Kidney epithelial cell (primary cell): Measurements from ENCODE around the gene CPN2. TPM values are rescaled to one million over a fixed set of nuclear protein-coding genes. Genes with fewer than 3 reads are reported as not detected.

Experiments used
- DNase-seq: peaks from one replicate; pipeline ENCODE4 v3.0.0-alpha.2; 2010; ENCODE audit warnings: low read depth
- H3K27me3 ChIP-seq: 2 replicates; pipeline ENCODE4 v1.6.0; 2011; ENCODE audit warnings: low read length; ENCODE audit not compliant: control insufficient read depth, insufficient read depth
- H3K36me3 ChIP-seq: 2 replicates; pipeline ENCODE4 v1.5.1; 2011; ENCODE audit warnings: low read length; ENCODE audit not compliant: control insufficient read depth, insufficient read depth
- H3K4me3 ChIP-seq: 2 replicates; pipeline ENCODE4 v1.5.1; 2011; ENCODE audit warnings: low read depth, mild to moderate bottlenecking, control low read depth, low read length
- CTCF ChIP-seq: IDR thresholded peaks from 2 replicates; pipeline ENCODE4 v1.5.1; 2011; ENCODE audit warnings: mild to moderate bottlenecking, moderate library complexity, low read length, control low read depth, inconsistent platforms; ENCODE audit not compliant: insufficient read depth, poor library complexity, severe bottlenecking
- total RNA-seq: library from RNA; depleted of rRNA; stranded (reverse); fragments of >200 nt; gene quantifications from 2 replicates; pipeline ENCODE4 v1.2.3, GENCODE V29; 2015

CPN2 gene
- total RNA-seq, 1 donor from 2014 or later, result not detected

GRCh38 chr3:194312743-194313281, 38.3 kb downstream of the CPN2 start:
- no peak overlapping the region for H3K4me3 ChIP-seq
- H3K27me3 ChIP-seq, result no peaks in the 10 kb centered on the region
- DNase-seq, result no peak
- no peaks in the 10 kb centered on the region for H3K36me3 ChIP-seq
- no peak for TF ChIP-seq CTCF

DNA sequence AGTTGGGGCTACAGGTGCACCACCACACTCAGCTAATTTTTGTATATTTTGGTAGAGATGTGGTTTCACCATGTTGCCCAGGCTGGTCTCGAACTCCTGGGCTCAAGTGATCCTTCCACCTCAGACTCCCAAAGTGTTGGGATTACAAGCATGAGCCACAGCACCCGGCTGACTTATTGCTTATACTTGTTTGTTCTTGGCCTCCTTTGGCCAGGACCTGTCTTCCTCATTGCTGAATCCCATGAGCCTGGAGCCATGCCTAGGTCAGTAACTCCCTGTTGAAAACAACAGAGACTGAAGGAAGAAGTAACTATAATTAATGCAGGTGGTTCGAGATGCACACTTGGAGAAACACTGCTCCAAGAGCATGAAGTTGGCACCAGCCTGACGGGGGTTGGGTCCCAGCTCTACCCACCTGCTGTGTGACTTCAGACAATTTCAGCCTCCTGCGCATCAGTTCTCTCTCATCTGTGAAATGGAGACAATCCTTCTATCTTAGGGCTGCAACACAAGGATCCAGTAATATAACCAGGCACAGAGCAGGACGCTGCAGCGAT, 38.9 kb downstream of the CPN2 start:
- DNase-seq, result no peak
- no peak for TF ChIP-seq CTCF
- H3K27me3 ChIP-seq, result no peaks in the 10 kb centered on the region

DNA sequence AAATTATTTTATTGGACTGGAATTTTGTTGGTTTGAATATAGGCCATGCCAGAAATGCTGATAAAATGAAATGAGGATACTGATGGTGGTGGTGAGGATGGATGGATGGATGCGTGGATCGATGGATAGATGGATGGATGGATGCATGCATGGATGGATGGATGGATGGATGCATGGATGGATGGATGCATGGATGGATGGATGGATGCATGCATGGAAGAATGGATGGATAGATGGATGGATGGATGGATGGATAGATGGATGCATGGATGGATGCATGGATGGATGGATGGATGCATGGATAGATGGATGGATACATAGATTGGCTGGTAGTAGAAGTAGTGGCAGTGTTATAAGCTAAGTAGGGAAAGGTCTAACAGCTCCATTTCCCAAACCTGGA, 40.1 kb downstream of the CPN2 start:
- Histone ChIP-seq H3K36me3 (no peaks in the 10 kb centered on the region), H3K4me3 (no peak overlapping the region), H3K27me3 (peaks cover 1% of the 10 kb centered on the region)
- no peak for DNase-seq
- TF ChIP-seq CTCF, result no peak

More for the DNA sequence above, 38.9 kb downstream of the CPN2 start:
- Histone ChIP-seq H3K4me3 (no peak overlapping the region), H3K36me3 (no peaks in the 10 kb centered on the region)

GRCh38 chr3:194310060-194310835, 40.9 kb downstream of the CPN2 start:
- H3K27me3 ChIP-seq, result peaks cover 2% of the 10 kb centered on the region

GRCh38 chr3:194308601-194309449, 42.3 kb downstream of the CPN2 start:
- DNase-seq, result no peak
- H3K27me3 ChIP-seq, result peaks cover 2% of the 10 kb centered on the region
- no peak for TF ChIP-seq CTCF
- no peaks in the 10 kb centered on the region for H3K36me3 ChIP-seq
- no peak overlapping the region for H3K4me3 ChIP-seq

More at GRCh38 chr3:194310060-194310835, 40.9 kb downstream of the CPN2 start:
- no peaks in the 10 kb centered on the region for H3K36me3 ChIP-seq
- TF ChIP-seq CTCF, result no peak
- no peak overlapping the region for H3K4me3 ChIP-seq
- no peak for DNase-seq
